ENCODE results near the gene HIC2.
"Not testable (repeated sequence)": the region's sequence is repeated elsewhere in the genome, so short reads cannot be mapped to it uniquely, and the experiment has no call there.

HIC2 gene

DNA sequence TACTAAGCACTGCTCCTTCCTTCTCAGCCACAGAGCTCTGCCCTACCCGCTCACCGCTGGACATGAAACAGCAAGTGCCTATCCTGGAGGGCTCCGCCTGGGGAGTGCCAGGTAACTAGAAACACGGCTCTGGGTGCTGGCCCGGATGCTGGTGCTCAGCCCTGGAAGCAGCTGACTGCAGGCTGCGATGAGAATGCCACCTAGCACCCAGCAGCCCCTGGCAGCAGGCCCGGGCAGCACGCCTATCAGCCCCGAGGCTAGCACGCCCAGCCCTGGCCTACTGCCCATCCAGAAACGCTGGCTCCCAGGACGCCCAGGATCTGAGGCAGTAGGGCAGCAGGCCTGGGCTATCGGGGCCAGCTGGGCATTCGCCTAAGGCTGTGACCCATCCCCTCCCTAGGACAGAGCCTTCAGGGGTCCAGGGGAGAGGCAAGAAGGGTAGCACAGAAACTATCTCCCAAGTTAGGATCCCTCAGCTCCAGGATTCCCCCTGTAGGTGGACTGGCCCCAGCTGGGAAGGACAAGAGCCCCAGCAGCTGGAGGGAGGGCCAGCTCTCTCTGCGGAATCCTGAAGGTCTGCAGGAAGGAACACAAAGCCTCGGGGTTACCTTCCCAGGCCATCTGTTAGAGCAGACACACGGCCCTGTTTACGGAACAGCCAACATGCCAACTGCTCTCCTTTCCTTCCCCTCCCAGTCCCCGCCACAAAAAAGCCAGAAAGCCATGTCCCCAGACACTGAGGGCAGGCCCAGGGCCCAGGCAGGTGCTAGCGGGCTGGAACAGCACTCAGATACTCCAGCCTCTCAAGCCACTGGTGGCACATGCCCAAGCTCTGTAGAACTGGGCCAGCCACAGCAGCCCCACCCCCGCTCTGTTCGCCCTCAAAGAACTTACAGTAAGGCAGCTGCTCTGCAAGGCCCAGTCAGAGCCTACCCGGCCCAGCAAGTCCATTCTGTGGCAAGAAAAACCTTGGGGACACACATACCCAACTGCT, 76.9 kb downstream of the HIC2 start:
- DNase-seq (ENCODE audit: low read depth, low spot score), result not testable (repeated sequence)

- not testable (repeated sequence) for DNase-seq (ENCODE audit: low read depth, low spot score)
Observed at GRCh38 chr22:21497984-21498383, 80.8 kb downstream of the HIC2 start.

- DNase-seq (ENCODE audit: low read depth, low spot score), result not testable (repeated sequence)
Observed at GRCh38 chr22:21498489-21498888, 81.3 kb downstream of the HIC2 start.

DNA sequence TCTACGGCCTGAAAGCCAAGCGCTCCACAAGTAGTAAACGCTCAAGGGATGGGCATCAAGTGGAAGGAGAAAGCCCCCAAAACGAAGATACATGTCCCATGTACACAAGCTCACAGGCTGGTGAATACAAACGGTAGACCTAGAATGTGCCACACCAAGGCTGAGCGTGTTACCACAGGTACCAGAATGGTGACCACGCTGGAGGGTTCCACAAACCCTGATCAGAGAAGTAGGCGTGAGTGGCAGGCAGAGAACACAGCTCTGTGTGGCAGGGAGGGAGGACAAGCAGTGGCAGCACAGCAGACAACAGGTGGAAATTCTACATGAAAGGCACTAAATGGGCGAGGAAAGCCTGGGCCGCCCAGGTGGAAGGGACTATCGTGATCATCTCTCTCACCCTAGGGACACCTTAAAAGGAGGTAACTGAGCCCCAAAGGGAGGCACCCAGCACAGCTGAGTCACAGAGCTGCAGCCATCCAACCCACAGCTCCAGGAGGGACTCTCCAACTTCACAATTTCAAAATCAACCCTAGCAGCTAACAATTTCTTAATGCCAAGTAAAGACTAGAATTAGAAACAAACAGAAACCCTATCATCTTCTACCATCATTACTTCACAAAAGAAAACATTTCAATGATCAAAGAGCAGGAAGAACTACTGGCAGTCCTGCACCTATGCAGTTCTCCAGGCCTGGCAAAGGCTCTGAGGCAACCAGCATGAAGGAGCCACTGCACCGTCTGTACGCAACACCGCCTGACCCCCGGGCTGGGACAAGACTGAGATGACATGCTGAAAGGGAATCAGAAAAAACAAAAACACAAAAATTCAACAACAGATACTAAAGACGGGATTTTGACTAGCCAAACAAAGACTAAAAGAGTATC, 82.7 kb downstream of the HIC2 start:
- not testable (repeated sequence) for DNase-seq (ENCODE audit: low read depth, low spot score)

Data from iPS DF 19.7 (cell line).